ENCODE measurements around the gene AQP2.
"Not testable (repeated sequence)": the region's sequence is repeated elsewhere in the genome, so short reads cannot be mapped to it uniquely, and the experiment has no call there.

AQP2 gene

DNA sequence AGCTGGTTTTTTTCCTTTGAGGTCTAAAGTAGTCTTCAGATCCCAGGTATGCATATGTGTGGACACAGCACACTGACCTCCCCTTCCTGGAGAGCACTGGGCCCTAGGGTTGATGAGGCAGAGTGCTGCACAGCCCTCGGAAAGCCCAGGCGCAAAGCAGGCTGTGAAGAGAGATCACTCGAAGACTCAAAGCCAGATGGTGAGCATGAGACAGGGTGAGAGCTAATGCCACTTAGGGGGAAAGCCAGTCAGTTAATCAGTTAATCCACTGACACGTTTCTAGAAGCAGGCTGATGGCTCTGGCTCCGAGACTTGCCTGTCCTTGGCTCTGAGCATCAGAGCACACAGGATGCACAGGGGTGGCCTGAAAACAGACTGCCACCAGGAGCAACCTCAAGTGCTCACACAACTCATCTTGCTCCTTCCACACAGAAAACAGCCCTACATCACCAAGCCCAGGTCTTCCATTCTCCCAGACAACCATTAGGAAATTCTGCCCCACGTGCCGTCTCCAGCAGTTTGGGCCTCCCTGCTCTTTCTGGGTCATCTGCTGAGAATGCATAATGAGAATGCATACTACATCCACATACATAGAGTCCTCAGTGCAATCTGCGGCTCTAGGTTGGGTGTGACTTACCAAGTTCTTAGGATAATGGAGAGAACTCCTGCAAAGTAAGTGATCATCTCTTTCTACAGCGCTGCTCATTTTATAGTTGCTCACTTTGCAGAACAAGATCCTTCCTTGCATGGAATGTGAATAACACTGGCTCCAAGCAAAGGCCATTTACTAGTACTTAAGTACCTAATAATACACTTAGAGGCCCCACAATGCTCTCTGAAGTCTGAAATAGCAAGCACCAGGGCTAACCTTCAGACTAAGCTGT is 34.2 kb downstream of the AQP2 start:
- no peak overlapping the region for H3K4me3 ChIP-seq (ENCODE audit: low read depth, low read length)

DNA sequence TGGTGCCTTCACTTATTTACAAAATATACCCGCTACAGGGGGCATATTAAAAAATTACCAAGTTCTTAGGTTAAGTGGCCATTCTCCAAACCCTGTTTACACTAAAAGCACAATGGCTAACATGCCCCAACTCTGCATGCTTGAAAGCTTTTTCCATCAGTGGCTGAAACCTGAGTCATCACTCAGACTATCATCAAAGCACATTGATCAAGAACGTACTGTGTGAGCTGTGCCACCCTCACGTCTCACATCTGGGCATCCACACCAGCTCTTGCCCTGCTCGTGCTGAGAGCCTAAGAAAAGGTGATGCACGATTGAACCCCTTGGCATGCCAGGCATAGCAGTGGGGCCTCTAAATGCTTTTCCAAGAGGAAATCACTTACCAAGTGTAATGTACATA is 35.4 kb downstream of the AQP2 start:
- H3K4me3 ChIP-seq (ENCODE audit: low read depth, low read length) = no peak overlapping the region

DNA sequence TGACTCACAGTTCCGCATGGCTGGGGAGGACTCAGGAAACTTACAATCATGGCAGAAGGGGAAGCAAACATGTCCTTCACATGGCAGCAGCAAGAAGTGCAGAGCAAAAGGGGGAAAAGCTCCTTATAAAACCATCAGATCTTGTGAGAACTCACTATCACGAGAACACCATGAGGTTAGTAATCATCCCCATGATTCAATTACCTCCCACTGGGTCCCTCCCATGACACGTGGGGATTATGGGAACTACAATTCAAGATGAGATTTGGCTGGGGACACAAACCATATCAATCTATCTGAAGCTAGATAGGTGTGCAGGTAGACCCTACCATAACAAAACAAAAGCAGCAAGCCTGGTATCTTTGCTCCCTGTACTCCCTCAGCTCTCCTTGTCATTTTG is 35.9 kb downstream of the AQP2 start:
- not testable (repeated sequence) for H3K4me3 ChIP-seq (ENCODE audit: low read depth, low read length)

DNA sequence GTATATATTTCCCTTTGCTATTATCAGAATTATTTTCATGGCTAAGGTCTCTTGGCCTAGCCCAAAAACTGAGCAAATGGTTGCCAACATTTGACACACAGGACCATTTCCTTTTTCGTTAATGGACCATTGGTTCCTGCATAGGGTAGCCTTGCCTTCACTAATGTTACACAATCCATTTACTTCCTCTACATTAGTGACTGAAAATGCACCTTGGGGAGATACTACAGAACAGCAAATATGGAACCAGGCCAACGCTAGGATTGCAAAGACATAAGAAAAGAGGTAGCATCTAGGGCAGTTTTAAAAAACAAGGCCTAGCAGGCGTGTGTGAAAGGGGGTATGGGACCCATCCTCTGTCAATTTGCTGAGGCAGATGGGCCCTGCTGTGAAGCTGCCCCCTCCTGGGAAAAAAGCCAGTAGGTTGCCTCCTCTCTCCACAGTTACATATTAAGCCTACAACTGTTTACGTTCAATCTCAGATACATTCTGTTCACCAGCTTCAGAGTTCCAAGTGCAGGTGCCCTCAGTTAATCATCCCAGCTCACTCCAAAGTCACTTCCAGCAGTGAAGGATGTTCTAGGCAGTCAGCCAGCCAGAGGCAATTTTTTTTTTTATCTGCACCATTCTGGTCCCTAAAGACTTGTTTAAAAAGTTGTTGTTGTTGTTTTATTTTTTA is 37.2 kb downstream of the AQP2 start:
- no peak overlapping the region for H3K4me3 ChIP-seq (ENCODE audit: low read depth, low read length)

DNA sequence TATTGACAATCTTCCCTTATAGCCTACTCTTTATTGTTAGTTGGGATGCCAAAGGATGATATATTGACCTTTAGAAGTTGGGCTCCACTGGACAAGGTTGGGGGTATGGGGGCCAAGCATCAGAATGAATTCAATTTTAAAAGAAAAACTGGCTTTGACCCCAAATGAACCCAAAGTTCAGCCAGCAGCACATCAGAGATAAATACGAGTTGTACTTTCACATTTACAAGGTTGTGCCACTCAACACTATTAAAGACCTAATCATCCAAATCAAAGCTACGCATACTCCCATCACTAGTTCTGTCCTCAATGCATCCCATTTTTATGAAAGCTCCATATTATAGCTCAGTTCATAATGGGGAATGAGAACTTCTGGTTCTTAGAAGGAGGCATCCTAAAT is 38.9 kb downstream of the AQP2 start:
- H3K4me3 ChIP-seq (ENCODE audit: low read depth, low read length) = not testable (repeated sequence)

DNA sequence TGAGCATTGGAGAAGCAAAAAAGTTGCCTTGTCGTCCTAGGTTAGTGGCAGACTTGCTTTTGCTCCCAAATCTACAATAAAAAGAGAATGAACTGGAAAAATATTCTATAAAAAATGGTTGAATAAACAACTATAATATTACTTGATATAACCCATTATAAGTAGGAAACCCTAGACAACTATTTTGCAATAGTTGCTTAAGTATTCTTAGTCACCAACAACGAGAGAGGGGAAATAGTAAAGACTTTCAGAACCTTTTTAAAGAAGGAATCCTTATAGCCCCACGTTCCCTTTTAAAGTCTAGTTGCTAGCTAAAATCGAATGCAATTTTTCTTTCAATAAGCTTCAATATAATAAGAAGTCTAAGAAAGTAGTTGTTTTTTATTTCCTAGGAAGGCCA is 39.7 kb downstream of the AQP2 start:
- H3K4me3 ChIP-seq (ENCODE audit: low read depth, low read length) = no peak overlapping the region

DNA sequence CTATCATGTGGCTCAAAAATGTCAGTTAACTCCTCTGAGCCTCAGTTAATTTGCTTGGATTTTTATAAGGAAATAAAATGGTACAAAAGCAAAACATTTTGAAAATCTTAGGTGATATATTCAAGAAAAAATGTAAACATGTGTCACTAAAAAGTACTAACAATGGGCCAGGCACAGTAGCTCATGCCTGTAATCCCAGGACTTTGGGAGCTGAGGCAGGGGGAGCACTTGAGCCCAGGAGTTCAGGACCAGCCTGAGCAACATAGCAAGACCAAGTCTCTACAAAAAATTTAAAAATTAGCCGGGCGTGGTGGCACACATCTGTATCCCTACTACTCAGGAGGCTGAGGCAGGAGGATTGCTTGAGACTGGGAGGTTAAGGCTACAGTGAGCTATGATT is 47.9 kb downstream of the AQP2 start:
- no peak overlapping the region for H3K4me3 ChIP-seq (ENCODE audit: low read depth, low read length)

DNA sequence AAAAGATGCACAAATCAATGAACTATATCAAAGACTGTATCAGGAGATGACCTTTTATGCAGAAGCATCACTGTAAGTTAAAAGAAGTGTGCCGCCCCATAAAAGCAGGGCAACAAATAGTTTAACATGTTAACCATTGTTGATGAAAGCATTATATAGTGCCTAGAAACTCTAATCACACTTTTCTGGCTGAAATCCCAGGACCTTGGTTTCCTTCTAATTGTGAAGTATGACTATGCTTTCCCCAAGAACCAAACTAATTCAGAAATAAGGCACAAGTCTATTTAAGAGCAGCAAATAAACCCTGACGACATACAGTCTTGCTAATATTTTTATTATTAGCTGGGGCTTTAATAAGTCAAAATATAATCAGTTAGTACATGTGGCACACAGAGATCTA is 53.1 kb downstream of the AQP2 start:
- H3K4me3 ChIP-seq (ENCODE audit: low read depth, low read length) = no peak overlapping the region

DNA sequence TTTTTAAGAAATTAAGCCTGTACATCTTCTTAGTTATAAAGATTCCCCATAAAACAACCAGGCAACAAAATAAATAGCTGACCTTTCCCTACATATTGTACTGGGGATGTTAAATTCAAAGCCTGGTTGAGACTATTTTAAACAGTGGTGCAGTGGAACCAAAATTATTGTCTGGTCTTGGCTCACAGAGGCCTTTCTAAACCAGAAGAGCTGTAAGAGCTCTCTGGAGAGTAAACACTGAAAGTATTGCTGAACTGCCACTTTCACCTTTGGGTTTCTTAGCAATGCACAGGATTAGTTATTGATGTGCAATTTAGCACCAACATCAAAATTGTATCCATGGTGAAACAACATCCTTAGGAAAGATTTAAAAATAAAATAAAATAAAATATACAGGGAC is 54.2 kb downstream of the AQP2 start:
- no peak overlapping the region for H3K4me3 ChIP-seq (ENCODE audit: low read depth, low read length)

DNA sequence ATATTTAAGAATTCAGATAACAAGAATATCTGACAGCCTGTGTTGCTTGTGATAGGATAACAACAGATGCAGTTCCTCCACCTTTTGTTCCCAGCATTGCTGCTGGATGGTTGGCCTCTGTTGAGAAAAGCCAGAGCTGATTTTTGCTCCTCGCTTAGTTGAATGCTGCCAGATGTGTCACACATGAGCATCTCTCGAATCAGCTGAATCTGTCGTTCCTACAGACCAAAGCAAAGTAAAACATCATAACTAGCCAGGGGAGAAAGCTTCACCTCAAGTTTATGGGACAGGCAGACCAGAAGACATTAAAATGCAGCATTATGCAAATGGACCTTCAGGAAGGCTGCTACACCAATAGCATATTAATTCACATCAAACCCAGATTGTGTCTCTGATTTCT is 54.6 kb downstream of the AQP2 start:
- H3K4me3 ChIP-seq (ENCODE audit: low read depth, low read length) = no peak overlapping the region

DNA sequence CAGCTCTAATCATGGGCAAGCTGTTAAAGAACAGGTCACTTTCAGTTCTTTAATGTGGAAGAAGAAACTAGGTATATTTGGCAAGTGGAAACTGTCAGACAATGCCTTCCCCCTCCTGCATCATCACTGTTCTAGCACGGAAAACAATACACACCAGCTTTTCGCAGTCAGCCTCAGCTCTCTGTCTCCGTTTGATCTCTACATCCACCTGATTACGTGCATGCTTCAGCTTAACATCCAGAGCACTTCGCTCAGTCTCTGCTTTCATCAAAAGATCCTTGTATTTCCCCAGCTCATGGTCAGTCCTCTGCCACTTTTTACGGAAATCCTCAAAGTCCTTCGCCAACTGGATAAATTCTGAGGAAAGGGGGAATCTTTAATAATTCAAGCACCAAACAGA is 55.7 kb downstream of the AQP2 start:
- H3K4me3 ChIP-seq (ENCODE audit: low read depth, low read length) = no peak overlapping the region

DNA sequence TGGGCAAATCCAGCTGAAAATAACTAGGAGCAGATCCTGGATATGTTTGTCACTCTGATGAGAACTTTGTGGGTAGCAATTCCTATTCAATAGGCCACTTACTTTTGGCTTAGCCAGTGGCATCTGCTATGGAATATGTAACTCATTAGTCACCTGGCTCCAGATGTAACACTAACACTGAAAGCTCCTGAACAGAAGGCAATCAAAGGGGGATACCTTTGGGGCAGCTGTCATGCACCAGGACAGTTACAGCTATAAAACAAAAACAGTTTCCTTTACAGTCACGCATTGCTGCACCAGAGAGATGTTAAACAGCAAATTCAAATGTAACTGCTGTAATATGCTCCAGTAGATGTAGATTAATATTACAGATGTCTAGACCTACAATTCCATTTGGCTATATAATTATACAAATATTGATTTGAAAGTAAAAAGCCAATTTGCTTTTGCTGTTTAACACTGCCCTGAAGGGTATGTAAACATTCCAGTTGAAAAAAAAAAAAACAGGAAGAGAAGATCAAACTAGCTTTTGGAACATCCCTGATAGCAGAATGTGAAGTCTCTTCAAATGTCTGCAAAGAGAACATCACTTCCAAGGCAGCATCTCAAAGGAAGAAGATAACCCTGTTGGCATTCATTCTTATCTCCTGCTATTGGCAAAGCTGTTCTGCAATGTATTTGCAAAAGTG is 56.4 kb downstream of the AQP2 start:
- no peak overlapping the region for H3K4me3 ChIP-seq (ENCODE audit: low read depth, low read length)

Data from iPS-11a (cell line).